Measurements from ENCODE around the gene CEP250.

Gene CEP250

DNA sequence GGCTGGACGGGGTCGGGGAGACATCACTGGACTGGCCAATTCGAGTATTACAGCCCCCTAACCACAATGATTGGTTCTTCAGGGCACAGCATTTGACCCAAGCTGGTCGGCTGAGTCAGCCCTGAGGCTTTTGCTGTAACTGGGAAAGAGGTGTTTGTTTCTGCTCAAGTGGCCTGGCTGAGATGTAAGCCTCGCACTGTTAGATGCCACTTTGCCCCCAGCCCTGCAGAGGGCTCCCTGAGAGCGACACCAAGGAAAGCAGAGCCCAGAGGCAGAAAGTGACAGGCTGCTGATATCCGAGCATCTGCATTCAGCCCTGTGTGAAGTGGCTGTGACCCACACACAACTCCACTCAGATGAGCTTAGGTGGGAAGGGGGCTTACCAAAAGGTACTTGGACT lies 105.9 kb downstream of the CEP250 start:
- DNase-seq (ENCODE audit: low read depth in 2 of 2), result no peak

DNA sequence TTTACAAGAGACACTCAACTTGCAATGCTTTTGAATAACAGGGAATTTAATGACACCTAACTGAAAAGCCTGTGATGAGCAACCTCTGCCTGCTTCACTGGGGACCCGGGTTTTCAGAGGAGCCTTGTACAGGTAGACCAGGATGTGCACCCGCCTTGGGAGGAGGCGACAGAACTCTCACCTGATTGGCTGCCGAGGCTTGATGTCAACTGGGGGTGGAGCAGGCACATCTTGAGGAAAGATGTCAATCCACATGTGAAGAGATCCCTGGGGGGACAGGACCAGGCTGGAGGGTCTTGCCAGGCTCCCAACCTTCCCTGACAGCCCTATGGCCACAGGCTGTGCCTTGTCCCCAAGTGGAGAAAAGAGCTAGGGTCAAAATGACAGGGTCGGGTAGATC lies 106.3 kb downstream of the CEP250 start:
- no peak for DNase-seq (ENCODE audit: low read depth in 2 of 2)

DNA sequence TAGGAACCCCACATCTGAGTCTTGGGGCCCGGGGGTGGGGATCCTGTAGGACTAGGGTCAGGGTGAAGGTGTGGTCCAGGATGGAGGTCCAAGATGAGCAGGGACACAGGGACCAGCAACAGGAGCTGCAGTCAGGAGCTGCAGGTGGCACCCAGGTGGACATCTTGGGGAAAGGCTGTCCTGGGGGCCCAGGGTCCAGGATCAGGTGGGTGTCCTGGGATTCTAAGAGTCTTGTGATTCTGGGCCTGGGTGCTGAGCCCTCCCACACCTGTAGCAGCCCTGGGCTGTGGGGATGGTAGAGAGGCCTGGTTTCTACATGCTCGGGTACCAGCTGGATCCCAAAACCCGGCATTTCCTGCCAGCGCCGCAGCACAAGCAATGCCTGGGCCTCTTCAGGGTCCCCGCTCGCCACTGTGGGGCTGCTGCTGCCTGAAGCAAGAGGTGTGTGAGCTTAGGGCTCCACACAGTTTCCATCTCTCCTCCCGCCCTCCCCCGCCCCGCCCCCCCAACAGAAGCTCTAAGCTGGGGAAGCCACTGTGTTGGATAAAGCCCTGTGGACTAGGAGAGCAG lies 107.2 kb downstream of the CEP250 start:
- no peak for DNase-seq (ENCODE audit: low read depth in 2 of 2)

DNA sequence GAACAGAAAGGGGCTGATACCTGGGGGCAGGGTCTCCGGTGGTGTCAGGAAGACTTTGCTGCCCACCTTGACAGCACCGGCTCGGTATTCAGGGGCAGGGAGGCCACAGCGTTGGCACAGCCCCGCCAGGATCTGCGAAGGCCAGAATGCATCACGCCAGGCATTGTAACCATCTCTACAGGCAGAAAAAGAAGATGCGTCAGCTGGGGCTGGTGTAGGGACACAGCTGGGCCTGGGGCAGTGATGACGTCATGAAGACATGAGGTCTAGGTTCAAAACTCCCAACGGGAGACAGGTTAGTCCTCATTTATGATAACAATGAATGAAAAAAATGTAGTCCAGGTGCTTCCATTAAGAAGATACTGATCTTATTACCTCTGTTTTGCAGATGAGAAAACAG lies 108.4 kb downstream of the CEP250 start:
- DNase-seq (ENCODE audit: low read depth in 2 of 2), result no peak

DNA sequence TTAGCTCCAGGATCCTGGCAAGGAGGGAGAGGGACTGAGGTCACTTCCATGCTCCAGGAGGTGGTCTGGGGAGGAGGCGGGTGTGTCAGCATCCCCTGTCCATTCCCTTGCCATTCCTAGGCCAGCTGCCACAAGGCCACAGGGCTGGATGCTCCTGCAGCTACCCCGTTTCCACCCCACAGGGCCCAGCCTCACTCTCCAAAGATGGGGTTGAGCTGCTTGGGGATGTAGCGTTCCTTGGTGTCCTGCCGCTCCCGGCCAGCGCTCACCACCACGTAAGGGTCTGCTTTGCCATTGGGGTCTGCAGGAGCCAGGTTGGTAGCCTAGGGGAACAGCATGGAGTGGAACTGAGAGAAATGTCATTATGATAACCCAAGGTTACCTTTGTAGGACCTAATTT lies 109.5 kb downstream of the CEP250 start:
- no peak for DNase-seq (ENCODE audit: low read depth in 2 of 2)

DNA sequence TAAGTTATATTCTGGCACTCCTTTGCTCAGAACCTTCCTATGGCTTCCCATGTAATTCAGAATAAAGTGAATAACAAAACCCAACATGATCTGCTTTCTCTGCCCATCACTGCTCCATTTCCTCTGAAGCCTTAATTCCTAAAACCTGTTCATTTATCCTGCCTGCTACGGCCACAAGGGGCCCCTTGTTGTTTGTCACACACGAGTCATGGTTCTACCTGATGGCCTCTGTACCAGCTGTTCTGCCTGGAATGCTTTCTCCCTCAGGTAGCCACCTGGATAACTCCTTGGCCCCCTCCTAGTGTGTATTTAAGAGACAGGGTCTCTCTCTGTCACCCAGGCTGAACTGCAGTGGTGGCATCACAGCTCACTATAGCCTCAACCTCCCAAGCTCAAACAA lies 113.2 kb downstream of the CEP250 start:
- no peak for DNase-seq (ENCODE audit: low read depth in 2 of 2)

Data from activated CD8-positive, alpha-beta memory T cell treated with anti-CD3 and anti-CD28 coated beads for 4 hours (primary cell).